ENCODE results near the gene UMAD1. TPM values are rescaled to one million over a fixed set of nuclear protein-coding genes. Genes with fewer than 3 reads are reported as not detected.

The UMAD1 gene
- 10.6 and 11.0 TPM in 2 replicates for polyA plus RNA-seq (2013)

- Histone ChIP-seq H3K14ac (ENCODE audit: low read length) (peak within 1 kb of the TSS; percentile 73), H3K79me2 (ENCODE audit: control insufficient read depth, insufficient read depth, low read length, poor library complexity) (peaks cover 5% of the 10 kb centered on the region), H4K8ac (ENCODE audit: low read depth, low read length) (peak within 1 kb of the TSS; percentile 85), H3K79me1 (ENCODE audit: low read length) (peaks cover 10% of the 10 kb centered on the region), H3K27me3 (ENCODE audit: insufficient read depth, low read length) (no peaks in the 10 kb centered on the region), H3K23ac (ENCODE audit: low read length) (no peak within 1 kb of the TSS), H2BK12ac (ENCODE audit: low read length) (no peak within 1 kb of the TSS), H3K4me3 (ENCODE audit: low read depth, low read length) (peak within 1 kb of the TSS; percentile 95), H2BK120ac (ENCODE audit: insufficient read depth, low read length, poor library complexity) (peak within 1 kb of the TSS; percentile 7), H2AFZ (ENCODE audit: insufficient read depth, low read length, poor library complexity) (peak within 1 kb of the TSS; percentile 69), H3K9ac (ENCODE audit: low read length) (peak within 1 kb of the TSS; percentile 73), H3K4ac (ENCODE audit: low read depth, low read length) (peak within 1 kb of the TSS; percentile 35), H4K12ac (ENCODE audit: low read depth, low read length) (peak within 1 kb of the TSS; percentile 20), H3K27ac (ENCODE audit: low read depth, low read length) (peak within 1 kb of the TSS; percentile 23), H2AK5ac (ENCODE audit: low read length) (no peak within 1 kb of the TSS), H3K4me1 (ENCODE audit: control insufficient read depth in 1 of 2, insufficient read depth in 2 of 2, low read length in 2 of 2) (peaks cover 0 to 5% of the 10 kb centered on the region in 2 experiments), H3K18ac (ENCODE audit: low read length) (peak within 1 kb of the TSS; percentile 50), H4K91ac (ENCODE audit: low read depth, low read length) (peak within 1 kb of the TSS; percentile 28), H2BK5ac (ENCODE audit: low read depth, low read length, poor library complexity) (peak within 1 kb of the TSS; percentile 0), H3K4me2 (ENCODE audit: low read length) (peak within 1 kb of the TSS; percentile 86), H3K9me3 (ENCODE audit: insufficient read depth, low read depth, low read length) (no peaks in the 10 kb centered on the region), H3K36me3 (ENCODE audit: control insufficient read depth in 1 of 2, insufficient read depth in 2 of 2, low read length in 2 of 2) (peaks cover 2 to 3% of the 10 kb centered on the region in 2 experiments)
- WGBS (ENCODE audit: extremely low coverage, insufficient coverage, insufficient read length) = no CpG with 5 or more reads among the region's 68 CpGs
- peak; percentile 99 for DNase-seq
Measured at GRCh38 chr7:7640221-7641128, at the start of gene UMAD1. UMAD1 (plus strand) TSS chr7:7640752; CDS start chr7:7673372, 32,620 bp downstream.

- H4K12ac ChIP-seq (ENCODE audit: low read depth, low read length) = no peak overlapping the region
- no CpG with 5 or more reads among the region's 1 CpG for WGBS (ENCODE audit: extremely low coverage, insufficient coverage, insufficient read length)
- no peak overlapping the region for H2AFZ ChIP-seq (ENCODE audit: insufficient read depth, low read length, poor library complexity)
- no peaks in the 10 kb centered on the region for H3K79me1 ChIP-seq (ENCODE audit: low read length)
- H3K27me3 ChIP-seq (ENCODE audit: insufficient read depth, low read length) = no peaks in the 10 kb centered on the region
- no peak overlapping the region for H3K9ac ChIP-seq (ENCODE audit: low read length)
- no peak overlapping the region for H4K8ac ChIP-seq (ENCODE audit: low read depth, low read length)
- no peaks in the 10 kb centered on the region for H3K79me2 ChIP-seq (ENCODE audit: control insufficient read depth, insufficient read depth, low read length, poor library complexity)
- no peak overlapping the region for H2BK5ac ChIP-seq (ENCODE audit: low read depth, low read length, poor library complexity)
- H2BK120ac ChIP-seq (ENCODE audit: insufficient read depth, low read length, poor library complexity) = no peak overlapping the region
- H3K23ac ChIP-seq (ENCODE audit: low read length) = no peak overlapping the region
- DNase-seq = peak in 1 of 2 donors; percentile 63
- no peak overlapping the region for H3K27ac ChIP-seq (ENCODE audit: low read depth, low read length)
- no peak overlapping the region for H3K18ac ChIP-seq (ENCODE audit: low read length)
- no peak overlapping the region for H3K4me3 ChIP-seq (ENCODE audit: low read depth, low read length)
- no peaks in the 10 kb centered on the region for H3K4me1 ChIP-seq (ENCODE audit: control insufficient read depth in 1 of 2, insufficient read depth in 2 of 2, low read length in 2 of 2)
- no peak overlapping the region for H3K14ac ChIP-seq (ENCODE audit: low read length)
- H4K91ac ChIP-seq (ENCODE audit: low read depth, low read length) = no peak overlapping the region
- no peak overlapping the region for H3K4me2 ChIP-seq (ENCODE audit: low read length)
- H3K9me3 ChIP-seq (ENCODE audit: insufficient read depth, low read depth, low read length) = no peaks in the 10 kb centered on the region
- H2BK12ac ChIP-seq (ENCODE audit: low read length) = no peak overlapping the region
- H3K36me3 ChIP-seq (ENCODE audit: control insufficient read depth in 1 of 2, insufficient read depth in 2 of 2, low read length in 2 of 2) = peaks cover 12 to 13% of the 10 kb centered on the region in 2 experiments
- no peak overlapping the region for H2AK5ac ChIP-seq (ENCODE audit: low read length)
- no peak overlapping the region for H3K4ac ChIP-seq (ENCODE audit: low read depth, low read length)
Measured at GRCh38 chr7:7595451-7595850, 45.1 kb upstream of the UMAD1 start.

- Histone ChIP-seq H2BK12ac (ENCODE audit: low read length) (no peak overlapping the region), H4K8ac (ENCODE audit: low read depth, low read length) (no peak overlapping the region), H3K27me3 (ENCODE audit: insufficient read depth, low read length) (no peaks in the 10 kb centered on the region), H3K4me1 (ENCODE audit: control insufficient read depth in 1 of 2, insufficient read depth in 2 of 2, low read length in 2 of 2) (no peaks in the 10 kb centered on the region), H3K9me3 (ENCODE audit: insufficient read depth, low read depth, low read length) (no peaks in the 10 kb centered on the region), H2AK5ac (ENCODE audit: low read length) (no peak overlapping the region), H4K12ac (ENCODE audit: low read depth, low read length) (no peak overlapping the region), H3K4me2 (ENCODE audit: low read length) (no peak overlapping the region), H3K18ac (ENCODE audit: low read length) (no peak overlapping the region), H3K36me3 (ENCODE audit: control insufficient read depth in 1 of 2, insufficient read depth in 2 of 2, low read length in 2 of 2) (peaks cover 12% of the 10 kb centered on the region in 2 experiments), H3K4me3 (ENCODE audit: low read depth, low read length) (no peak overlapping the region), H3K9ac (ENCODE audit: low read length) (no peak overlapping the region), H4K91ac (ENCODE audit: low read depth, low read length) (no peak overlapping the region), H2AFZ (ENCODE audit: insufficient read depth, low read length, poor library complexity) (no peak overlapping the region), H3K4ac (ENCODE audit: low read depth, low read length) (no peak overlapping the region), H3K23ac (ENCODE audit: low read length) (no peak overlapping the region), H3K27ac (ENCODE audit: low read depth, low read length) (no peak overlapping the region), H3K14ac (ENCODE audit: low read length) (no peak overlapping the region), H3K79me1 (ENCODE audit: low read length) (no peaks in the 10 kb centered on the region), H3K79me2 (ENCODE audit: control insufficient read depth, insufficient read depth, low read length, poor library complexity) (no peaks in the 10 kb centered on the region), H2BK5ac (ENCODE audit: low read depth, low read length, poor library complexity) (no peak overlapping the region), H2BK120ac (ENCODE audit: insufficient read depth, low read length, poor library complexity) (no peak overlapping the region)
- WGBS (ENCODE audit: extremely low coverage, insufficient coverage, insufficient read length) = no CpG with 5 or more reads among the region's 5 CpGs
- no peak for DNase-seq
Measured at GRCh38 chr7:7596176-7596575, 44.4 kb upstream of the UMAD1 start.

GRCh38 chr7:7607010-7607409 lies 33.5 kb upstream of the UMAD1 start:
- no peak overlapping the region for H2BK5ac ChIP-seq (ENCODE audit: low read depth, low read length, poor library complexity)
- H3K18ac ChIP-seq (ENCODE audit: low read length) = no peak overlapping the region
- no peaks in the 10 kb centered on the region for H3K4me1 ChIP-seq (ENCODE audit: control insufficient read depth in 1 of 2, insufficient read depth in 2 of 2, low read length in 2 of 2)
- no peak overlapping the region for H2BK120ac ChIP-seq (ENCODE audit: insufficient read depth, low read length, poor library complexity)
- no peak overlapping the region for H3K4me3 ChIP-seq (ENCODE audit: low read depth, low read length)
- H3K9ac ChIP-seq (ENCODE audit: low read length) = peak overlapping the region; percentile 72
- H3K79me1 ChIP-seq (ENCODE audit: low read length) = no peaks in the 10 kb centered on the region
- no peak overlapping the region for H3K27ac ChIP-seq (ENCODE audit: low read depth, low read length)
- H4K8ac ChIP-seq (ENCODE audit: low read depth, low read length) = no peak overlapping the region
- H2AK5ac ChIP-seq (ENCODE audit: low read length) = no peak overlapping the region
- peaks cover 2 to 3% of the 10 kb centered on the region in 2 experiments for H3K36me3 ChIP-seq (ENCODE audit: control insufficient read depth in 1 of 2, insufficient read depth in 2 of 2, low read length in 2 of 2)
- no peak overlapping the region for H3K23ac ChIP-seq (ENCODE audit: low read length)
- no peak overlapping the region for H4K91ac ChIP-seq (ENCODE audit: low read depth, low read length)
- DNase-seq = no peak
- H4K12ac ChIP-seq (ENCODE audit: low read depth, low read length) = no peak overlapping the region
- no peak overlapping the region for H3K14ac ChIP-seq (ENCODE audit: low read length)
- no peak overlapping the region for H3K4ac ChIP-seq (ENCODE audit: low read depth, low read length)
- no peak overlapping the region for H2AFZ ChIP-seq (ENCODE audit: insufficient read depth, low read length, poor library complexity)
- WGBS (ENCODE audit: extremely low coverage, insufficient coverage, insufficient read length) = no CpG with 5 or more reads among the region's 3 CpGs
- no peaks in the 10 kb centered on the region for H3K27me3 ChIP-seq (ENCODE audit: insufficient read depth, low read length)
- no peaks in the 10 kb centered on the region for H3K79me2 ChIP-seq (ENCODE audit: control insufficient read depth, insufficient read depth, low read length, poor library complexity)
- H3K4me2 ChIP-seq (ENCODE audit: low read length) = no peak overlapping the region
- H2BK12ac ChIP-seq (ENCODE audit: low read length) = no peak overlapping the region
- no peaks in the 10 kb centered on the region for H3K9me3 ChIP-seq (ENCODE audit: insufficient read depth, low read depth, low read length)

Data from trophoblast cell (in vitro differentiated cells and primary cell).